ENCODE measurements around the gene RALGAPA1. TPM values are rescaled to one million over a fixed set of nuclear protein-coding genes. Genes with fewer than 3 reads are reported as not detected.
"Not testable (repeated sequence)": the region's sequence is repeated elsewhere in the genome, so short reads cannot be mapped to it uniquely, and the experiment has no call there.

The RALGAPA1 gene
- total and polyA plus RNA-seq, 2 donors from 2014 or later = 13.3 to 78.7 TPM

- intact Hi-C loops (cut with DNase I) = no loop called here
- Histone ChIP-seq H3K9ac (ENCODE audit: low read length in 3 of 3) (no peak overlapping the region), H3K27ac (ENCODE audit: low read depth in 2 of 2, low read length in 2 of 2) (no peak overlapping the region), H3K4me1 (ENCODE audit: control insufficient read depth in 2 of 3, insufficient read depth in 2 of 3, low read depth in 1 of 3, low read length in 3 of 3) (no peaks in the 10 kb centered on the region), H3K4me3 (ENCODE audit: low read length in 3 of 3) (no peak overlapping the region), H3K9me3 (ENCODE audit: control insufficient read depth in 2 of 3, insufficient read depth in 1 of 3, low read length in 3 of 3) (no peaks in the 10 kb centered on the region), H3K36me3 (ENCODE audit: control insufficient read depth in 2 of 3, insufficient read depth in 3 of 3, low read length in 3 of 3) (peaks cover 4 to 18% (median 5%) of the 10 kb centered on the region in 3 donors), H3K27me3 (ENCODE audit: control insufficient read depth, insufficient read depth, low read length) (no peaks in the 10 kb centered on the region)
- no peak for TF ChIP-seq CTCF (IDR thresholded peaks at IDR 0.05; ENCODE audit: borderline replicate concordance, extremely low read depth, insufficient read depth)
- no peak for DNase-seq
- FAIRE-seq = peak; percentile 8
Observed at GRCh38 chr14:35742442-35742841, 66.7 kb downstream of the RALGAPA1 start.

GRCh38 chr14:35742032-35742371 is 67.1 kb downstream of the RALGAPA1 start:
- Histone ChIP-seq H3K4me1 (ENCODE audit: control insufficient read depth in 2 of 3, insufficient read depth in 2 of 3, low read depth in 1 of 3, low read length in 3 of 3) (no peaks in the 10 kb centered on the region), H3K36me3 (ENCODE audit: control insufficient read depth in 2 of 3, insufficient read depth in 3 of 3, low read length in 3 of 3) (peaks cover 3 to 18% (median 4%) of the 10 kb centered on the region in 3 donors), H3K9ac (ENCODE audit: low read length in 3 of 3) (no peak overlapping the region), H3K27ac (ENCODE audit: low read depth in 2 of 2, low read length in 2 of 2) (no peak overlapping the region), H3K9me3 (ENCODE audit: control insufficient read depth in 2 of 3, insufficient read depth in 1 of 3, low read length in 3 of 3) (no peaks in the 10 kb centered on the region), H3K4me3 (ENCODE audit: low read length in 3 of 3) (no peak overlapping the region), H3K27me3 (ENCODE audit: control insufficient read depth, insufficient read depth, low read length) (no peaks in the 10 kb centered on the region)
- no peak for TF ChIP-seq CTCF (IDR thresholded peaks at IDR 0.05; ENCODE audit: borderline replicate concordance, extremely low read depth, insufficient read depth)
- DNase-seq (no peak), FAIRE-seq (no peak)
- intact Hi-C loops (cut with DNase I) = no loop called here

GRCh38 chr14:35741345-35742031 is 67.6 kb downstream of the RALGAPA1 start:
- no peak for DNase-seq
- Histone ChIP-seq H3K27ac (ENCODE audit: low read depth in 2 of 2, low read length in 2 of 2) (no peak overlapping the region), H3K4me3 (ENCODE audit: low read length in 3 of 3) (no peak overlapping the region), H3K36me3 (ENCODE audit: control insufficient read depth in 2 of 3, insufficient read depth in 3 of 3, low read length in 3 of 3) (peaks cover 3 to 18% (median 4%) of the 10 kb centered on the region in 3 donors), H3K9ac (ENCODE audit: low read length in 3 of 3) (no peak overlapping the region), H3K9me3 (ENCODE audit: control insufficient read depth in 2 of 3, insufficient read depth in 1 of 3, low read length in 3 of 3) (no peaks in the 10 kb centered on the region), H3K4me1 (ENCODE audit: control insufficient read depth in 2 of 3, insufficient read depth in 2 of 3, low read depth in 1 of 3, low read length in 3 of 3) (no peaks in the 10 kb centered on the region), H3K27me3 (ENCODE audit: control insufficient read depth, insufficient read depth, low read length) (no peaks in the 10 kb centered on the region)
- no peak for TF ChIP-seq CTCF (IDR thresholded peaks at IDR 0.05; ENCODE audit: borderline replicate concordance, extremely low read depth, insufficient read depth)
- FAIRE-seq = no peak
- intact Hi-C loops (cut with DNase I) = no loop called here

- Histone ChIP-seq H3K27me3 (ENCODE audit: control insufficient read depth, insufficient read depth, low read length) (no peaks in the 10 kb centered on the region), H3K4me3 (ENCODE audit: low read length in 3 of 3) (no peak overlapping the region), H3K9ac (ENCODE audit: low read length in 3 of 3) (no peak overlapping the region), H3K9me3 (ENCODE audit: control insufficient read depth in 2 of 3, insufficient read depth in 1 of 3, low read length in 3 of 3) (no peaks in the 10 kb centered on the region), H3K36me3 (ENCODE audit: control insufficient read depth in 2 of 3, insufficient read depth in 3 of 3, low read length in 3 of 3) (peaks cover 3 to 19% (median 4%) of the 10 kb centered on the region in 3 donors), H3K4me1 (ENCODE audit: control insufficient read depth in 2 of 3, insufficient read depth in 2 of 3, low read depth in 1 of 3, low read length in 3 of 3) (no peaks in the 10 kb centered on the region), H3K27ac (ENCODE audit: low read depth in 2 of 2, low read length in 2 of 2) (no peak overlapping the region)
- DNase-seq (no peak), FAIRE-seq (no peak)
- TF ChIP-seq CTCF (IDR thresholded peaks at IDR 0.05; ENCODE audit: borderline replicate concordance, extremely low read depth, insufficient read depth) = no peak
- intact Hi-C loops (cut with DNase I) = no loop called here
Observed at GRCh38 chr14:35740215-35740614, 68.9 kb downstream of the RALGAPA1 start.

- H3K9ac ChIP-seq (ENCODE audit: low read length in 3 of 3); intact Hi-C loops (cut with DNase I); H3K36me3 ChIP-seq (ENCODE audit: control insufficient read depth in 2 of 3, insufficient read depth in 3 of 3, low read length in 3 of 3): not testable (repeated sequence)
Observed at GRCh38 chr14:35735163-35735562, 73.9 kb downstream of the RALGAPA1 start.

More at GRCh38 chr14:35735163-35735562, 73.9 kb downstream of the RALGAPA1 start:
- not testable (repeated sequence) for H3K27ac ChIP-seq (ENCODE audit: low read depth in 2 of 2, low read length in 2 of 2); H3K9me3 ChIP-seq (ENCODE audit: control insufficient read depth in 2 of 3, insufficient read depth in 1 of 3, low read length in 3 of 3); H3K27me3 ChIP-seq (ENCODE audit: control insufficient read depth, insufficient read depth, low read length); DNase-seq; H3K4me1 ChIP-seq (ENCODE audit: control insufficient read depth in 2 of 3, insufficient read depth in 2 of 3, low read depth in 1 of 3, low read length in 3 of 3); FAIRE-seq; H3K4me3 ChIP-seq (ENCODE audit: low read length in 3 of 3)
